Mesenchymal stem cell (in vitro differentiated cells and primary cell): ENCODE data around the gene CIB2.

Experiments used
- DNase-seq: peaks from one replicate; pipeline ENCODE4 v3.0.0-alpha.2; 2013
- H2AFZ ChIP-seq: one replicate; pipeline ENCODE4 v1.6.1; 2013; ENCODE audit warnings: low read depth, mild to moderate bottlenecking, control low read depth, inconsistent platforms, low read length, moderate library complexity
- H2AK5ac ChIP-seq: 2 replicates; pipeline ENCODE4 v1.6.1; 2013; ENCODE audit warnings: low read length, moderate library complexity, mild to moderate bottlenecking, inconsistent platforms; ENCODE audit not compliant: severe bottlenecking
- H2BK120ac ChIP-seq: one replicate; pipeline ENCODE4 v1.6.1; 2013; ENCODE audit warnings: low read depth, mild to moderate bottlenecking, inconsistent platforms, low read length, moderate library complexity
- H2BK12ac ChIP-seq, 2 experiments: one replicate each; pipeline ENCODE4 v1.6.1; 2013; ENCODE audit warnings: inconsistent platforms in 2 of 2, low read length in 2 of 2, mild to moderate bottlenecking in 2 of 2, moderate library complexity in 2 of 2, control low read depth in 1 of 2
- H2BK15ac ChIP-seq: one replicate; pipeline ENCODE4 v1.6.1; 2013; ENCODE audit warnings: mild to moderate bottlenecking, low read depth, inconsistent platforms; ENCODE audit not compliant: poor library complexity, severe bottlenecking
- H2BK5ac ChIP-seq: 2 replicates; pipeline ENCODE4 v1.6.1; 2013; ENCODE audit warnings: low read depth, mild to moderate bottlenecking, low read length, control low read depth, inconsistent platforms; ENCODE audit not compliant: poor library complexity, severe bottlenecking
- H3K14ac ChIP-seq, 2 experiments: one replicate each; pipeline ENCODE4 v1.6.1; 2013; ENCODE audit warnings: inconsistent platforms in 2 of 2, low read length in 2 of 2, control low read depth in 1 of 2, mild to moderate bottlenecking in 1 of 2, moderate library complexity in 1 of 2
- H3K18ac ChIP-seq, 2 experiments: one replicate each; pipeline ENCODE4 v1.6.1; 2013; ENCODE audit warnings: inconsistent platforms in 2 of 2, low read length in 2 of 2, control low read depth in 1 of 2, low read depth in 1 of 2, mild to moderate bottlenecking in 1 of 2
- H3K23ac ChIP-seq, 2 experiments: one replicate each; pipeline ENCODE4 v1.6.1; 2013; ENCODE audit warnings: inconsistent platforms in 2 of 2, low read length in 2 of 2, mild to moderate bottlenecking in 2 of 2, moderate library complexity in 2 of 2, control low read depth in 1 of 2
- H3K27ac ChIP-seq: 2 replicates; pipeline ENCODE4 v1.5.1; 2013; ENCODE audit warnings: mild to moderate bottlenecking, moderate library complexity, low read length, control low read depth, inconsistent platforms; ENCODE audit not compliant: poor library complexity, severe bottlenecking
- H3K27me3 ChIP-seq, 2 experiments: 2 replicates each; pipeline versions ENCODE4 v1.6.1 to v1.7.0; 2013; ENCODE audit warnings: low read length in 2 of 2, mild to moderate bottlenecking in 2 of 2, moderate library complexity in 2 of 2, control low read depth in 1 of 2, inconsistent platforms in 1 of 2; ENCODE audit not compliant: control insufficient read depth in 1 of 2, insufficient read depth in 1 of 2
- H3K36me3 ChIP-seq, 2 experiments: 2 replicates each; pipeline versions ENCODE4 v1.6.1 to v1.7.0; 2013; ENCODE audit warnings: low read length in 2 of 2, control low read depth in 1 of 2, inconsistent platforms in 1 of 2, low read depth in 1 of 2, mild to moderate bottlenecking in 1 of 2; ENCODE audit not compliant: insufficient read depth in 2 of 2, control insufficient read depth in 1 of 2
- H3K4ac ChIP-seq, 2 experiments: one replicate each; pipeline ENCODE4 v1.6.1; 2013; ENCODE audit warnings: inconsistent platforms in 2 of 2, low read length in 2 of 2, mild to moderate bottlenecking in 2 of 2, moderate library complexity in 2 of 2, control low read depth in 1 of 2, low read depth in 1 of 2
- H3K4me1 ChIP-seq: 2 replicates; pipeline ENCODE4 v1.6.1; 2013; ENCODE audit warnings: low read depth, low read length, control low read depth; ENCODE audit not compliant: control insufficient read depth, insufficient read depth
- H3K4me2 ChIP-seq: 2 replicates; pipeline ENCODE4 v1.6.1; 2013; ENCODE audit warnings: low read length, mild to moderate bottlenecking, inconsistent platforms; ENCODE audit not compliant: poor library complexity, severe bottlenecking
- H3K4me3 ChIP-seq, 2 experiments: 2 replicates each; pipeline versions ENCODE4 v1.5.1 to v1.7.0; 2013; ENCODE audit warnings: low read length in 2 of 2, mild to moderate bottlenecking in 2 of 2, control low read depth in 1 of 2, low read depth in 1 of 2; ENCODE audit not compliant: insufficient read depth in 1 of 2
- H3K79me1 ChIP-seq: replicated peaks from 2 replicates; pipeline ENCODE4 v1.6.1; 2013; ENCODE audit warnings: mild to moderate bottlenecking, control low read depth, low read length, inconsistent platforms; ENCODE audit not compliant: poor library complexity, severe bottlenecking
- H3K9ac ChIP-seq: 2 replicates; pipeline ENCODE4 v1.7.0; 2013; ENCODE audit warnings: mild to moderate bottlenecking, low read length, moderate library complexity
- H3K9me3 ChIP-seq: 2 replicates; pipeline ENCODE4 v1.7.0; 2013; ENCODE audit warnings: mild to moderate bottlenecking, low read length; ENCODE audit not compliant: control insufficient read depth
- H4K8ac ChIP-seq: one replicate; pipeline ENCODE4 v1.6.1; 2013; ENCODE audit warnings: inconsistent platforms, mild to moderate bottlenecking, low read length, moderate library complexity
- H4K91ac ChIP-seq: one replicate; pipeline ENCODE4 v1.6.1; 2013; ENCODE audit warnings: mild to moderate bottlenecking, low read length, inconsistent platforms
- WGBS: methylation state at CpG from one replicate; pipeline ENCODE4 v1.1.7; 2013; ENCODE audit warnings: mixed read lengths; 5-methylcytosine and 5-hydroxymethylcytosine counted together

Gene CIB2

DNA sequence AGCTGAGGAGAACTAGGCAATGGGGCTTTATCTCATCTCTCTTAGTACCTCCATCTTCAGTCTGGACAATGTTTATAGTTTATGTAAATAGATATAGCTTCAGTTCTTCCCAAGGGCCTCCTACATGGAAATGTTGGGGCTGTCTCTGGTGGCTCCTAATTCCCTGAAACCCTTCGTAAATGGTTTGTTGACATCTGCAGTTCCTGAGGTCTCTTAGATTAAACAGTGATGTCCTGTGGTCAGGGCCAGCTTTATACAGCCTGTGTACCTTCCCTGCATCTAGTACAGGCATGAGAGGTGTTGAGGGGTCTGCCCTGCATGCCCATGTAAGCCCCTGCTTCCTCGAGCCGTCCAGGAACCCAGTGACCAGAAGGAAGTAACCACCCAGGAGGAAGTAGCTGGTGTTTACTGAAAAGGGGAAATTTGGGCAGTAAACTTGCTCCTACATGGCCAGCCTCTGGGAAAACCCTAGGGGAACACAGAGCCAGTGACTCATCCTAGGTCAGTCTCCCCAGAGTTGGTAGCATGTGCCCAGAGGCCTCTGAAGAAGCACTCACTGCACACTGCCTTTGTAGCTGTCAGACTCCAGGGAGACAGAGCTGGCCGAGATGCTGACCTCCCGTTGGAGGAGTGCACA lies 49.0 kb downstream of the CIB2 start:
- 20% methylated on average over 5 of the region's 5 CpGs for WGBS
- Histone ChIP-seq H3K4me1 (peaks cover 7% of the 10 kb centered on the region), H3K27ac (no peak overlapping the region)

DNA sequence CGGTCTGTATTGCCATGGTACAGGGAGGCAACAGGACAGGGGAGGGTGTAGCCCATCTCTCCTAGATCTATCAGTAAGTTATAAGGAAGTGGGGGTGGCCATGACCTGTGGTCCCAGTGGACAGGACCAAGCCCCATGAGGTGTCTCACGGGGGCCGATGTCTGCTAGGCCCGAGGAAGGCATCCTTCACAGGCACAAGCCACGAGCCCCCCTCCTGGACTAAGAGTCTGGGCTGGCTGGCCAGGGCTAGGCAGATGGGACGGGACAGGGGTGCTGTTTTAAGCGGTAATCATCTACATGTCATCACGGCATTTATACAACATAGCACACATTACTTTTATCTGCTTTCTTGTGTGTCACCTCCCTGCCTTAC lies 51.2 kb downstream of the CIB2 start:
- no peak overlapping the region for H2AK5ac ChIP-seq
- no peak overlapping the region for H3K4me3 ChIP-seq
- H3K18ac ChIP-seq, result peak overlapping the region; percentile 65 to 69
- no peak overlapping the region for H3K14ac ChIP-seq
- H2BK12ac ChIP-seq, result peak overlapping the region; percentile 94
- H3K36me3 ChIP-seq, result peaks cover 0 to 2% of the 10 kb centered on the region in 2 experiments
- H3K4ac ChIP-seq, result peak overlapping the region; percentile 20 to 77
- H3K4me1 ChIP-seq, result peaks cover 7% of the 10 kb centered on the region
- H2AFZ ChIP-seq, result no peak overlapping the region
- no peaks in the 10 kb centered on the region for H3K79me1 ChIP-seq
- H3K23ac ChIP-seq, result no peak overlapping the region
- H2BK120ac ChIP-seq, result peak overlapping the region; percentile 54
- peak overlapping the region; percentile 15 for H2BK15ac ChIP-seq
- 91% methylated on average over 7 of the region's 8 CpGs for WGBS
- no peaks in the 10 kb centered on the region for H3K9me3 ChIP-seq
- H3K27me3 ChIP-seq, result no peaks in the 10 kb centered on the region
- no peak overlapping the region for H2BK5ac ChIP-seq
- peak overlapping the region; percentile 1 for H4K8ac ChIP-seq
- no peak for DNase-seq
- no peak overlapping the region for H3K4me2 ChIP-seq
- no peak overlapping the region for H3K27ac ChIP-seq
- no peak overlapping the region for H3K9ac ChIP-seq
- H4K91ac ChIP-seq, result peak overlapping the region; percentile 82

More for the DNA sequence above, 49.0 kb downstream of the CIB2 start:
- Histone ChIP-seq H2BK120ac (peak overlapping the region; percentile 95), H3K4ac (peak overlapping the region; percentile 88 to 91), H2BK12ac (peak overlapping the region; percentile 89 to 100), H3K14ac (no peak overlapping the region), H3K27me3 (no peaks in the 10 kb centered on the region), H2BK15ac (peak overlapping the region; percentile 33), H3K23ac (no peak overlapping the region), H3K4me3 (no peak overlapping the region), H3K4me2 (no peak overlapping the region), H3K36me3 (no peaks in the 10 kb centered on the region), H4K8ac (peak overlapping the region; percentile 92), H2AFZ (no peak overlapping the region), H2BK5ac (no peak overlapping the region), H3K18ac (peak overlapping the region; percentile 86 to 98), H3K9ac (peak overlapping the region; percentile 37), H4K91ac (peak overlapping the region; percentile 92), H2AK5ac (no peak overlapping the region), H3K9me3 (no peaks in the 10 kb centered on the region), H3K79me1 (no peaks in the 10 kb centered on the region)
- peak; percentile 92 for DNase-seq

DNA sequence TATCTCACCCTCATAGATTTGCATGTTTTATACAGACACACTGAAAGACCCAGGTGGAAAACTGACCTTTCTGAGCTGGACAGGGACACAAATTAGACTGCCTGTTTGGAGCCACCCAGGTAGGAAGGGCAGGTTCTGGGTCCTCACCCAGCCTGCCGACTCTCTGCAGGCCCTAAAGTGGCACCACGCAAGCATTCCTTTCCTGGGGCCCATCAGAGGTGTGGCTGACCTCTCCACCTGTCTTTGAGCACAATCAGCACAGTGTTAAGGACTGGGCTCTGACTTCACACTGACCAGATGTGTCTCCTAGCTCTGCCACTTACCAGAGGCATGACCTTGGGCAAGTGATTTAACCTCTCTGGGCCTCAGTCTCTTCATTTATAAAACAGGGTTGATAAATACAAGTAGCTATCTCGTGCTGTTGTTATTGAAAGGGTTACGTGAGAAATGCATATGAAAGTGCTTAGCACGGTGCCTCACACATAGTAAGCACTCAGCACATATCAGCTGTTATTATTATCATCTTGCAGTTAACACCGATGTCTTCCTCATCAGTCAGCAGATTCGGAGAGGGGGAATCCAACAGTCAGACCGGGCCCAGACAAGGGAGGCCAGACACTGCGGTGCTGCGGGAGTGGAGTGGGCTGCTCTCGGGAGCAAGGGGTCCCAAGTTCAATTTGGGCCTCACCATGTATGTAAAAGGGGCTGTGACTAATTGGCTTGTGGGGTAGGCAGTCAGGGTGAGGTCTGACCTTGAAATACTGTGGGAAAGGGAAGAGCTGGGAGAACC lies 51.8 kb downstream of the CIB2 start:
- 89% methylated on average over 10 of the region's 11 CpGs for WGBS
- Histone ChIP-seq H2BK5ac (no peak overlapping the region), H2BK12ac (peak overlapping the region; percentile 94), H4K91ac (peak overlapping the region; percentile 82), H3K4me1 (peaks cover 7% of the 10 kb centered on the region), H2AK5ac (peak overlapping the region; percentile 9), H3K23ac (no peak overlapping the region), H3K4ac (peak overlapping the region; percentile 3 to 77), H3K4me2 (no peak overlapping the region), H3K9ac (no peak overlapping the region), H3K9me3 (no peaks in the 10 kb centered on the region), H3K27ac (no peak overlapping the region), H3K18ac (peak overlapping the region in 1 of 2 experiments; percentile 69), H2BK15ac (peak overlapping the region; percentile 26), H3K27me3 (no peaks in the 10 kb centered on the region), H3K4me3 (no peak overlapping the region), H4K8ac (peak overlapping the region; percentile 5), H3K36me3 (peaks cover 2 to 4% of the 10 kb centered on the region in 2 experiments), H2AFZ (no peak overlapping the region), H2BK120ac (peak overlapping the region; percentile 54), H3K14ac (no peak overlapping the region), H3K79me1 (no peaks in the 10 kb centered on the region)
- peak; percentile 20 for DNase-seq

DNA sequence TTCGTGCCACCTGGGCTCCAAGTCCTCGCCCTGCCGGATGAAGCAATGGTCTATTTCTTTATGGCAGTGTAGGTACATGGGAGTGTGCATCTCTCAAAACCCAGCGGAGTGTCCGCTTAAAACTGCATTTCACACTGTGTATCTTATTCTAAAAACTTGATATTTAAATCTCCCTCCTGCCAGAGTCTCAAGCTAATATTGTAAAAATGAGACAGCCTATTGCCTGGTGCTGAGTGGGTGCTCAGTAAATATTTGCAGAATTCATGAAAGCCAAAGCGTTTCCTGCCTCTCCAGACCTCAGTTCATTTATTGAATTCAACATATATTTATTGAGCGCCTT lies 53.4 kb downstream of the CIB2 start:
- DNase-seq, result no peak
- Histone ChIP-seq H2BK15ac (no peak overlapping the region), H3K27me3 (no peaks in the 10 kb centered on the region), H3K4me3 (peak overlapping the region; percentile 78 to 90), H2AFZ (no peak overlapping the region), H3K79me1 (no peaks in the 10 kb centered on the region), H3K36me3 (peaks cover 2 to 5% of the 10 kb centered on the region in 2 experiments), H3K4me2 (peak overlapping the region; percentile 78), H3K27ac (peak overlapping the region; percentile 36), H3K9ac (peak overlapping the region; percentile 78), H2BK12ac (no peak overlapping the region), H2AK5ac (no peak overlapping the region), H4K91ac (peak overlapping the region; percentile 70), H3K9me3 (no peaks in the 10 kb centered on the region), H3K4me1 (peaks cover 7% of the 10 kb centered on the region), H3K4ac (no peak overlapping the region), H2BK120ac (peak overlapping the region; percentile 86), H3K18ac (no peak overlapping the region), H2BK5ac (no peak overlapping the region), H4K8ac (peak overlapping the region; percentile 90), H3K14ac (peak overlapping the region in 1 of 2 experiments; percentile 68), H3K23ac (no peak overlapping the region)
- 44% methylated on average over 2 of the region's 7 CpGs for WGBS
